Lower lobe of right lung (tissue), 2 donors: ENCODE results near the gene PANK4. TPM values are rescaled to one million over a fixed set of nuclear protein-coding genes. Genes with fewer than 3 reads are reported as not detected.
A peak's percentile ranks its signal among the peaks of the same experiment; 100 is the strongest.

Source experiments
- ATAC-seq, 2 donors: fragments of 200-7000 bp; cut with Tn5 transposase; one replicate each; pipeline ENCODE4 v1.9.1; 2020 to 2022; ENCODE audit warnings: mild to moderate bottlenecking in 2 of 2, moderate library complexity in 2 of 2
- DNase-seq: peaks from one replicate; pipeline ENCODE4 v3.0.0-alpha.2; 2020
- H3K27ac ChIP-seq: fragments of 200-600 bp; one replicate; pipeline ENCODE4 v1.8.0; 2022
- H3K27me3 ChIP-seq: fragments of 200-600 bp; one replicate; pipeline ENCODE4 v1.8.0; 2022; ENCODE audit warnings: low read depth
- H3K36me3 ChIP-seq: fragments of 200-600 bp; one replicate; pipeline ENCODE4 v1.8.0; 2022; ENCODE audit warnings: mild to moderate bottlenecking
- H3K4me1 ChIP-seq: fragments of 200-600 bp; one replicate; pipeline ENCODE4 v1.8.0; 2022
- H3K4me3 ChIP-seq: fragments of 200-600 bp; one replicate; pipeline ENCODE4 v1.8.0; 2022; ENCODE audit warnings: mild to moderate bottlenecking
- H3K9me3 ChIP-seq: fragments of 200-600 bp; one replicate; pipeline ENCODE4 v1.8.0; 2022
- intact Hi-C: fragments of 100-400 bp; cut with DNase I; formaldehyde crosslinking; loops from one replicate; pipeline ENCODE4 v1.11.0; 2022
- total RNA-seq: library from RNA; stranded (reverse); fragmentation: NEBNext Ultra II Directional; extraction: Animal tissue kit (Norgen Biotek cat#: 25700); gene quantifications from one replicate; pipeline ENCODE4 v1.2.1, GENCODE V29; 2021
- TF ChIP-seq, protein P1 (sequence below): fragments of 200-600 bp; IDR thresholded peaks from one replicate; pipeline ENCODE4 v1.8.0; 2022; ENCODE audit warnings: antibody characterized with exemption, mild to moderate bottlenecking
- donor health status: DM: no; HTN: yes; CAD: no; lungs with severe emphysema.

Gene PANK4
- total RNA-seq, 1 donor from 2014 or later, result 39.2 TPM

DNA sequence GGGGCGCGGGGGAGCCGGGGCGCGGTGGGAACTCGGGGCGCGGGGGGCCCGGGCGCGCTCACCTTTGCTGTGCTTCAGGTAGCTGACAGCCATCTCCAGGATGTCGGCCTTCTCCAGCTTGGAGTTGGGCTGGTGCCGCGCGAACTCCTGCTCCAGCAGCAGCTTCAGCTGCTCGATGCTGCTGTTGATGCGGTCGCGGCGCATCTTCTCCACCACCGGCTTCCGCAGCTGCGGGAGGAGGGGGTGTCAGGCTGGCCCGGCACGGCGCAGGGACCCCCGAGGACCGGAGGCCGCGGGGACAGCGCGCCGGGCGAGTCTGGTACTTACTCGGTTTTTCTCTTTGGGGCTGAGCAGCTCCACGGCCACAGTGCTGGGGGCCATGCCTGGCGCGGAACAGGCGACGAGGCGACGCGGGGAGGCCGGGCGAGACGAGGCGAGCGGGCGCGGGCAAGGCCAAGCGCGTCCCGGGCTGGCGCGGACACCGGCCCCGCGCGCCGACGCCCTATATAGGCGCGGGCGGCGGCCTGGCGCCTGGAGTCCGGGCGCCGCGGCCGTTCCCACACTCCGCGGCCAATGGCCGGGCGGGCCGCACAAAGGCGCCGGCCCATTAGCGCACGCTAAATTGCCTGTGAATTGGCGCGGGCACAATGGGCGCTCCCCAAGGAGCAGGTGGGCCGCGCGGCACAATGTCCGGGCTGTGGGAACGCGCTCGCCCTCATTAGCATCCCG is 3.6 kb upstream of the PANK4 start, which contains the start of gene HES5:
HES5 (minus strand) TSS at position 480 of the 729 bp plus-strand sequence; CDS start at position 381, 99 bp downstream.
- Histone ChIP-seq H3K4me3 (peak within 1 kb of the TSS; percentile 51), H3K27ac (peak within 1 kb of the TSS; percentile 41), H3K27me3 (peaks cover 59% of the 10 kb centered on the region), H3K36me3 (no peaks in the 10 kb centered on the region), H3K4me1 (peaks cover 67% of the 10 kb centered on the region), H3K9me3 (no peaks in the 10 kb centered on the region)
- no peak for DNase-seq
- TF ChIP-seq, protein P1, sequence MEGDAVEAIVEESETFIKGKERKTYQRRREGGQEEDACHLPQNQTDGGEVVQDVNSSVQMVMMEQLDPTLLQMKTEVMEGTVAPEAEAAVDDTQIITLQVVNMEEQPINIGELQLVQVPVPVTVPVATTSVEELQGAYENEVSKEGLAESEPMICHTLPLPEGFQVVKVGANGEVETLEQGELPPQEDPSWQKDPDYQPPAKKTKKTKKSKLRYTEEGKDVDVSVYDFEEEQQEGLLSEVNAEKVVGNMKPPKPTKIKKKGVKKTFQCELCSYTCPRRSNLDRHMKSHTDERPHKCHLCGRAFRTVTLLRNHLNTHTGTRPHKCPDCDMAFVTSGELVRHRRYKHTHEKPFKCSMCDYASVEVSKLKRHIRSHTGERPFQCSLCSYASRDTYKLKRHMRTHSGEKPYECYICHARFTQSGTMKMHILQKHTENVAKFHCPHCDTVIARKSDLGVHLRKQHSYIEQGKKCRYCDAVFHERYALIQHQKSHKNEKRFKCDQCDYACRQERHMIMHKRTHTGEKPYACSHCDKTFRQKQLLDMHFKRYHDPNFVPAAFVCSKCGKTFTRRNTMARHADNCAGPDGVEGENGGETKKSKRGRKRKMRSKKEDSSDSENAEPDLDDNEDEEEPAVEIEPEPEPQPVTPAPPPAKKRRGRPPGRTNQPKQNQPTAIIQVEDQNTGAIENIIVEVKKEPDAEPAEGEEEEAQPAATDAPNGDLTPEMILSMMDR, result no peak
- intact Hi-C loops, result no loop called here
- peak; percentile 5 to 19 for ATAC-seq

DNA sequence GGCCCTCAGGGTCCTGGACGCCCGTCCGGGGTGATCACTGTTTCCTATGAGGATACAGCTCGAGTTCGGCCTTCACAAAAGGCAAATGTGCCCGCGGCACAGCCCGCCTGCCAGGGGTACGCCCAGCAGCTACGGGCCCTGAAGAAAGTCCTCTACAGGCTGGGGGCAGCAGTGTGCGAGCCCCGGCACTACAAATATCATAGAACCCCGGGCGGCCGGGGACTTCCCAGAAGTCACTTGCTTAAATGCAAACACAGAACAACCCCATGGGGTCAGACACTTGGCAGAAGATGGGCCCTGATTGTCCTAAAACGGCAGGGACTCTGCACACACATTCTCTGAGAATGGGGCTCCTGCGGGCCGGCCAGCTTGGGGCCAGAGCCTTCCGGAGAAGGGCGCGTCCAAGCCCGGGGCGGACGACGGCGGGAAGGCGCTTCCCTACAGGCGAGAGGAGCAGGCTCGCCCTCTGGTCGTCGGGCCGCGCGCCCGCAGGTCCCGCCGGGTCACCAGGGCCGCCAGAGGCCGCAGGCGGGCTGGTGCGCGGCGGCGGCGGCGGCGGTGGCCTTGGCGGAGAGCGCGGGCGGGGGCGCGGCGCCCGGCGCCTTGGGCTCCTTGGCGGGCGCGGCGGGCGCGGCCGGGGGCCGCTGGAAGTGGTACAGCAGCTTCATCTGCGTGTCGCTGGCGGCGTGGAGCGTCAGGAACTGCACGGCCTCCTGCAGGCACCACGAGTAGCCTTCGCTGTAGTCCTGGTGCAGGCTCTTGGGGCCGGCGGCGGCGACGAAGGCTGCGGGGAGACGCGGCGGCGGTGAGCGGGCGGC is 2.8 kb upstream of the PANK4 start:
- H3K4me1 ChIP-seq, result peaks cover 68% of the 10 kb centered on the region
- H3K4me3 ChIP-seq, result peak overlapping the region; percentile 51
- TF ChIP-seq, protein P1, result no peak
- ATAC-seq (no peak), DNase-seq (no peak)
- H3K36me3 ChIP-seq, result no peaks in the 10 kb centered on the region
- H3K27me3 ChIP-seq, result peaks cover 57% of the 10 kb centered on the region
- peak overlapping the region; percentile 18 for H3K27ac ChIP-seq
- H3K9me3 ChIP-seq, result no peaks in the 10 kb centered on the region
- intact Hi-C loops, result no loop called here

DNA sequence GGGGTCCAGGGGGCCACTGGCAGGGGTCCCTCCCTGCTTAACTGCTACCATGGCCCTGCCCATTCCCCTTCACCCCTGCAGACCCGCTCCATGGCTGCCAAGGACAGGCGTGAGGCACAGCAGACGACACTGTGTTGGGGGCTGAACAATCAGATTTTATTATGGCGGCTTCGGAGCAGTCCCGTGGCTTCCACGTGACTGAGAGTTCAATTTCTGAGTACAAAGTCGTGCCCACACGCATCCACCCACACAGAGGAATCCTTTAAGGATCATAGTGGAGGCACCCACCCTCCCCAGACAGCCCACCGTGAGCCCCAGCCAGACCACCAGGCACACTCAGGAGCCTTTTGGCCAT is 2.2 kb upstream of the PANK4 start:
- Histone ChIP-seq H3K27ac (no peak overlapping the region), H3K4me3 (peak overlapping the region; percentile 51), H3K4me1 (peaks cover 69% of the 10 kb centered on the region), H3K9me3 (no peaks in the 10 kb centered on the region), H3K27me3 (peaks cover 54% of the 10 kb centered on the region), H3K36me3 (no peaks in the 10 kb centered on the region)
- TF ChIP-seq, protein P1, result no peak
- intact Hi-C loops, result no loop called here
- ATAC-seq (no peak), DNase-seq (no peak)

- peaks cover 71% of the 10 kb centered on the region for H3K4me1 ChIP-seq
- TF ChIP-seq, protein P1, result no peak
- no peak overlapping the region for H3K4me3 ChIP-seq
- intact Hi-C loops, result no loop called here
- H3K27ac ChIP-seq, result no peak overlapping the region
- H3K36me3 ChIP-seq, result no peaks in the 10 kb centered on the region
- ATAC-seq, result no peak
- peaks cover 48% of the 10 kb centered on the region for H3K27me3 ChIP-seq
- H3K9me3 ChIP-seq, result no peaks in the 10 kb centered on the region
- DNase-seq, result no peak
These were observed 1.6 kb upstream of the PANK4 start for GRCh38 chr1:2528016-2528415.

DNA sequence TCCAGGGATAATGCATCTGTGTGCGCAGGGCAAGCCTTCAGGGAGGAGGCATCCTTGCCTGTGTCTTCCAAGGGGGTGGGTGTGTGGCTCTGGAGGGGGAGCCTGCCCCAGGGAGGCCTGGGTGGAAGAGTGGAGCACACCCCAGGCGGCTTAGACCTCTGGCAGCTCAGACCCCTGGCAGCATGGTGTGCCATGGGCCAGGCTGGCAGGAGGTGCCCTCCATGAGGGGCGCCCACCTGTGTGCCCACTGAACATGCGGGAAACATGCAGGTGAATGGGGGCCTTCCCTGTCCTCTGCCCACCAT is 1.1 kb upstream of the PANK4 start:
- DNase-seq (no peak), ATAC-seq (no peak)
- H3K4me1 ChIP-seq, result peaks cover 73% of the 10 kb centered on the region
- H3K9me3 ChIP-seq, result no peaks in the 10 kb centered on the region
- H3K27me3 ChIP-seq, result peaks cover 47% of the 10 kb centered on the region
- TF ChIP-seq, protein P1, result no peak
- H3K4me3 ChIP-seq, result no peak overlapping the region
- H3K27ac ChIP-seq, result no peak overlapping the region
- H3K36me3 ChIP-seq, result no peaks in the 10 kb centered on the region
- intact Hi-C loops, result no loop called here
